HepG2 (cell line): ENCODE measurements around the gene CENPL. TPM values are rescaled to one million over a fixed set of nuclear protein-coding genes. Genes with fewer than 3 reads are reported as not detected.
A peak's percentile ranks its signal among the peaks of the same experiment; 100 is the strongest.

Experiments used
- ERF ChIP-seq: IDR thresholded peaks from 2 replicates; pipeline ENCODE4 v1.6.1; 2018; ENCODE audit warnings: missing biosample characterization, missing genetic modification reagents
- KDM5A ChIP-seq: fragments of 200-600 bp; sonication (generic); IDR thresholded peaks from 2 replicates; pipeline ENCODE4 v1.7.0; 2018; ENCODE audit warnings: antibody characterized with exemption, mild to moderate bottlenecking, low read length, borderline replicate concordance
- MTF1 ChIP-seq: sonication (generic); formaldehyde crosslinking; IDR thresholded peaks from 2 replicates; pipeline ENCODE4 v1.5.0; 2020; ENCODE audit warnings: missing genetic modification reagents
- NBN ChIP-seq: fragments of 450-650 bp; conservative IDR thresholded peaks from 2 replicates; pipeline ENCODE4 v1.6.1; 2017
- PAX8 ChIP-seq: sonication (generic); formaldehyde crosslinking; IDR thresholded peaks from 2 replicates; pipeline ENCODE4 v1.8.0; 2022; ENCODE audit warnings: mild to moderate bottlenecking, missing genetic modification reagents, borderline replicate concordance
- RXRB ChIP-seq: IDR thresholded peaks from 2 replicates; pipeline ENCODE4 v1.6.1; 2016; ENCODE audit warnings: borderline replicate concordance, missing genetic modification reagents, missing compliant biosample characterization
- SIX1 ChIP-seq: sonication (generic); formaldehyde crosslinking; IDR thresholded peaks from 2 replicates; pipeline ENCODE4 v1.4.0; 2020; ENCODE audit warnings: missing genetic modification reagents, borderline replicate concordance
- SSRP1 ChIP-seq: IDR thresholded peaks from 2 replicates; pipeline ENCODE4 v1.6.1; 2016; ENCODE audit warnings: control low read depth
- ZNF296 ChIP-seq: sonication (generic); formaldehyde crosslinking; conservative IDR thresholded peaks from 2 replicates; pipeline ENCODE4 v1.5.0; 2020; ENCODE audit warnings: mild to moderate bottlenecking, missing genetic modification reagents
- ZNF34 ChIP-seq: sonication (generic); formaldehyde crosslinking; IDR thresholded peaks from 2 replicates; pipeline ENCODE4 v1.4.0; 2020; ENCODE audit warnings: mild to moderate bottlenecking, missing genetic modification reagents, borderline replicate concordance
- ZNF451 ChIP-seq: sonication (generic); formaldehyde crosslinking; IDR thresholded peaks from 2 replicates; pipeline ENCODE4 v1.5.0; 2020; ENCODE audit warnings: mild to moderate bottlenecking, missing genetic modification reagents
- ZNF550 ChIP-seq: sonication (generic); formaldehyde crosslinking; IDR thresholded peaks from 2 replicates; pipeline ENCODE4 v1.4.0; 2020; ENCODE audit warnings: mild to moderate bottlenecking, missing genetic modification reagents, borderline replicate concordance
- ZNF790 ChIP-seq: sonication (generic); formaldehyde crosslinking; IDR thresholded peaks from 2 replicates; pipeline ENCODE4 v1.8.0; 2022; ENCODE audit warnings: missing genetic modification reagents, mild to moderate bottlenecking, borderline replicate concordance
- polyA plus RNA-seq, 8 experiments: library from polyadenylated mRNA; depleted of rRNA in 3 of 8; stranded (reverse) in 7 of 8; unstranded in 1 of 8; fragments of >200 nt; fragmentation: Illumina TruSeq in 4 of 8; extraction: Trizol in 4 of 8; gene quantifications; 2 replicates each; pipeline versions ENCODE4 v1.2.1 to v1.2.3, GENCODE V29; 2011 to 2016; ENCODE audit warnings: low read depth in 4 of 8, missing spikeins in 1 of 8, mixed read lengths in 1 of 8; ENCODE audit not compliant: insufficient read depth in 1 of 8
- total RNA-seq, 5 experiments: library from RNA; depleted of rRNA; stranded (reverse); fragments of >200 nt; fragmentation: Illumina TruSeq; extraction: Trizol; gene quantifications; 2 replicates each; pipeline ENCODE4 v1.2.3, GENCODE V29; 2016; ENCODE audit warnings: low read depth in 1 of 5
- TF ChIP-seq, protein P1 (sequence below): sonication (generic); formaldehyde crosslinking; IDR thresholded peaks from 2 replicates; pipeline ENCODE4 v1.4.0; 2020; ENCODE audit warnings: missing genetic modification reagents
- TF ChIP-seq, protein P2 (sequence below): sonication (generic); formaldehyde crosslinking; IDR thresholded peaks from 2 replicates; pipeline ENCODE4 v1.4.0; 2020; ENCODE audit warnings: low read depth, mild to moderate bottlenecking, missing genetic modification reagents
- TF ChIP-seq, protein P3 (sequence below): sonication (generic); formaldehyde crosslinking; IDR thresholded peaks from 2 replicates; pipeline ENCODE4 v1.4.0; 2020; ENCODE audit warnings: missing genetic modification reagents, low read depth, mild to moderate bottlenecking, borderline replicate concordance
- TF ChIP-seq, protein P4 (sequence below): sonication (generic); formaldehyde crosslinking; IDR thresholded peaks from 2 replicates; pipeline ENCODE4 v1.4.0; 2020; ENCODE audit warnings: mild to moderate bottlenecking, missing genetic modification reagents, borderline replicate concordance
- TF ChIP-seq, protein P5 (sequence below): sonication (generic); formaldehyde crosslinking; IDR thresholded peaks from 2 replicates; pipeline ENCODE4 v1.4.0; 2020; ENCODE audit warnings: missing genetic modification reagents

Gene CENPL
- total and polyA plus RNA-seq, 2 of the 13 experiments (the other 11 are each of a cell fraction or from before 2014, with no cell fraction given): 4.4 to 14.2 TPM

DNA sequence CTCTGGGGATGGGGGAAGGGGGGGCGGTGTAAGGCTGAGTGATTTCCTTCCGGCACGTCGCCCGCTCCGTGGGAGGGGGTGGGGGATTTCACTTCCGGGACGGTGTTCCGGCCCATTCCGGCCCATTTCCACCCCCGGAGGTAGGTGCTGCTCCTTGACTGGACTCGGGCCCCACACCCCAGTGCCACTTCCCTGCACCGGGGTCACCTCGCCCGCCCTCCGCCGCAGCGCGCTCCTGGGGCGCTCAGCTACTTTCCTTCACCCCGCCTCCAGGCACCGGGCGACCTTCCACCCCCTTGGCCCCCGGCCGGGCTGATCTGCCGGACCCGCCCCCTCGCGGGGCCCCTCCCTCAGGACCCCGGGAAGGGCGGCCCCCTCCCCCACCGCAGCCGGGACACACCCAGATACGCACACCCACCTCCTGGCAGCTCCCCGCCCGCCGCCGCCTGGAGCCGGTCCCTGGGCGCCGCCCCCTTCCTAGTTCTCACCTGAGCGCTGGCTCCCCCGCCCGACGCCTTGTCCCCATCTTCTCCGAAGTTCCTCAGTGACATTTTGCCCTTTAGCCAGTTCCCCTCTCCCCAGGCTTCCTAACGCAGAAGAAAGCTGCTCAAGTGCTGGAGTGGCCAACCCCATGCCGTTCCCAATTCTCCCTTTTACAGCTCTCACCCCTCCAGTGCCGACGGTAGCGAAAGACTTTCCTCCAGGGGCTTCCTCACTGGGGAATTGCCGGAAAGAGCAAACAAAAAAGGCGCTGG, 43.8 kb upstream of the CENPL start, which contains the start of gene ZBTB37 (continued):
- no peak for TF ChIP-seq SIX1 (CRISPR knock-in tag)
- TF ChIP-seq ZNF34: no peak
- no peak for TF ChIP-seq ERF
- TF ChIP-seq, protein P1, sequence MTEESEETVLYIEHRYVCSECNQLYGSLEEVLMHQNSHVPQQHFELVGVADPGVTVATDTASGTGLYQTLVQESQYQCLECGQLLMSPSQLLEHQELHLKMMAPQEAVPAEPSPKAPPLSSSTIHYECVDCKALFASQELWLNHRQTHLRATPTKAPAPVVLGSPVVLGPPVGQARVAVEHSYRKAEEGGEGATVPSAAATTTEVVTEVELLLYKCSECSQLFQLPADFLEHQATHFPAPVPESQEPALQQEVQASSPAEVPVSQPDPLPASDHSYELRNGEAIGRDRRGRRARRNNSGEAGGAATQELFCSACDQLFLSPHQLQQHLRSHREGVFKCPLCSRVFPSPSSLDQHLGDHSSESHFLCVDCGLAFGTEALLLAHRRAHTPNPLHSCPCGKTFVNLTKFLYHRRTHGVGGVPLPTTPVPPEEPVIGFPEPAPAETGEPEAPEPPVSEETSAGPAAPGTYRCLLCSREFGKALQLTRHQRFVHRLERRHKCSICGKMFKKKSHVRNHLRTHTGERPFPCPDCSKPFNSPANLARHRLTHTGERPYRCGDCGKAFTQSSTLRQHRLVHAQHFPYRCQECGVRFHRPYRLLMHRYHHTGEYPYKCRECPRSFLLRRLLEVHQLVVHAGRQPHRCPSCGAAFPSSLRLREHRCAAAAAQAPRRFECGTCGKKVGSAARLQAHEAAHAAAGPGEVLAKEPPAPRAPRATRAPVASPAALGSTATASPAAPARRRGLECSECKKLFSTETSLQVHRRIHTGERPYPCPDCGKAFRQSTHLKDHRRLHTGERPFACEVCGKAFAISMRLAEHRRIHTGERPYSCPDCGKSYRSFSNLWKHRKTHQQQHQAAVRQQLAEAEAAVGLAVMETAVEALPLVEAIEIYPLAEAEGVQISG (CRISPR knock-in tag): peak; percentile 62
- no peak for TF ChIP-seq PAX8 (CRISPR knock-in tag)
- TF ChIP-seq NBN: no peak
- TF ChIP-seq KDM5A: peak; percentile 76
- TF ChIP-seq, protein P2, sequence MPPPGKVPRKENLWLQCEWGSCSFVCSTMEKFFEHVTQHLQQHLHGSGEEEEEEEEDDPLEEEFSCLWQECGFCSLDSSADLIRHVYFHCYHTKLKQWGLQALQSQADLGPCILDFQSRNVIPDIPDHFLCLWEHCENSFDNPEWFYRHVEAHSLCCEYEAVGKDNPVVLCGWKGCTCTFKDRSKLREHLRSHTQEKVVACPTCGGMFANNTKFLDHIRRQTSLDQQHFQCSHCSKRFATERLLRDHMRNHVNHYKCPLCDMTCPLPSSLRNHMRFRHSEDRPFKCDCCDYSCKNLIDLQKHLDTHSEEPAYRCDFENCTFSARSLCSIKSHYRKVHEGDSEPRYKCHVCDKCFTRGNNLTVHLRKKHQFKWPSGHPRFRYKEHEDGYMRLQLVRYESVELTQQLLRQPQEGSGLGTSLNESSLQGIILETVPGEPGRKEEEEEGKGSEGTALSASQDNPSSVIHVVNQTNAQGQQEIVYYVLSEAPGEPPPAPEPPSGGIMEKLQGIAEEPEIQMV (CRISPR knock-in tag): no peak; the same call in 1 of the 2 replicates
- TF ChIP-seq ZNF790: peak; percentile 45; the same call in 1 of the 2 replicates
- TF ChIP-seq ZNF451 (CRISPR knock-in tag): no peak; the same call in 1 of the 2 replicates
- TF ChIP-seq, protein P3, sequence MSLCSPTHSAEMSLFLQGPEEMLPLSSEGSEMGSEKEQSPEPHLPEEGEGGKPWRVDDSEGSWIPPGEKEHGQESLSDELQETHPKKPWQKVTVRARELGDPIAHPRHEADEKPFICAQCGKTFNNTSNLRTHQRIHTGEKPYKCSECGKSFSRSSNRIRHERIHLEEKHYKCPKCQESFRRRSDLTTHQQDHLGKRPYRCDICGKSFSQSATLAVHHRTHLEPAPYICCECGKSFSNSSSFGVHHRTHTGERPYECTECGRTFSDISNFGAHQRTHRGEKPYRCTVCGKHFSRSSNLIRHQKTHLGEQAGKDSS: no peak; the same call in 1 of the 2 replicates
- TF ChIP-seq, protein P4, sequence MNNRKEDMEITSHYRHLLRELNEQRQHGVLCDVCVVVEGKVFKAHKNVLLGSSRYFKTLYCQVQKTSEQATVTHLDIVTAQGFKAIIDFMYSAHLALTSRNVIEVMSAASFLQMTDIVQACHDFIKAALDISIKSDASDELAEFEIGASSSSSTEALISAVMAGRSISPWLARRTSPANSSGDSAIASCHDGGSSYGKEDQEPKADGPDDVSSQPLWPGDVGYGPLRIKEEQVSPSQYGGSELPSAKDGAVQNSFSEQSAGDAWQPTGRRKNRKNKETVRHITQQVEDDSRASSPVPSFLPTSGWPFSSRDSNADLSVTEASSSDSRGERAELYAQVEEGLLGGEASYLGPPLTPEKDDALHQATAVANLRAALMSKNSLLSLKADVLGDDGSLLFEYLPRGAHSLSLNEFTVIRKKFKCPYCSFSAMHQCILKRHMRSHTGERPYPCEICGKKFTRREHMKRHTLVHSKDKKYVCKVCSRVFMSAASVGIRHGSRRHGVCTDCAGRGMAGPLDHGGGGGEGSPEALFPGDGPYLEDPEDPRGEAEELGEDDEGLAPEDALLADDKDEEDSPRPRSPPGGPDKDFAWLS (CRISPR knock-in tag): no peak
- no peak for TF ChIP-seq ZNF550 (CRISPR knock-in tag)
- TF ChIP-seq ZNF296 (CRISPR knock-in tag): no peak
- TF ChIP-seq RXRB (CRISPR knock-in tag): peak; percentile 83
- TF ChIP-seq MTF1: no peak
- no peak for TF ChIP-seq SSRP1 (CRISPR knock-in tag)
- TF ChIP-seq, protein P5, sequence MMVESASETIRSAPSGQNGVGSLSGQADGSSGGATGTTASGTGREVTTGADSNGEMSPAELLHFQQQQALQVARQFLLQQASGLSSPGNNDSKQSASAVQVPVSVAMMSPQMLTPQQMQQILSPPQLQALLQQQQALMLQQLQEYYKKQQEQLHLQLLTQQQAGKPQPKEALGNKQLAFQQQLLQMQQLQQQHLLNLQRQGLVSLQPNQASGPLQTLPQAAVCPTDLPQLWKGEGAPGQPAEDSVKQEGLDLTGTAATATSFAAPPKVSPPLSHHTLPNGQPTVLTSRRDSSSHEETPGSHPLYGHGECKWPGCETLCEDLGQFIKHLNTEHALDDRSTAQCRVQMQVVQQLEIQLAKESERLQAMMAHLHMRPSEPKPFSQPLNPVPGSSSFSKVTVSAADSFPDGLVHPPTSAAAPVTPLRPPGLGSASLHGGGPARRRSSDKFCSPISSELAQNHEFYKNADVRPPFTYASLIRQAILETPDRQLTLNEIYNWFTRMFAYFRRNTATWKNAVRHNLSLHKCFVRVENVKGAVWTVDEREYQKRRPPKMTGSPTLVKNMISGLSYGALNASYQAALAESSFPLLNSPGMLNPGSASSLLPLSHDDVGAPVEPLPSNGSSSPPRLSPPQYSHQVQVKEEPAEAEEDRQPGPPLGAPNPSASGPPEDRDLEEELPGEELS (CRISPR knock-in tag): no peak
